Uterus (tissue), 4 donors: ENCODE data around the gene KCND3. TPM values are rescaled to one million over a fixed set of nuclear protein-coding genes. Genes with fewer than 3 reads are reported as not detected.

Experiments
- DNase-seq, 2 donors: peaks; one replicate each; pipeline ENCODE4 v3.0.0-alpha.2; 2019 to 2020
- H3K27ac ChIP-seq, 2 donors: fragments of 200-600 bp; sonication (generic); 1 replicate in 1 of 2; 2 replicates in 1 of 2; pipeline ENCODE4 v1.5.1; 2016 to 2018
- H3K27me3 ChIP-seq, 2 donors: fragments of 200-600 bp; sonication (generic); one replicate each; pipeline ENCODE4 v1.5.1; 2018 to 2019; ENCODE audit warnings: control low read depth in 1 of 2
- H3K36me3 ChIP-seq, 2 donors: fragments of 200-600 bp; sonication (generic); one replicate each; pipeline ENCODE4 v1.5.1; 2019; ENCODE audit warnings: control low read depth in 1 of 2
- H3K4me1 ChIP-seq, 2 donors: fragments of 200-600 bp; sonication (generic); one replicate each; pipeline ENCODE4 v1.5.1; 2018 to 2019; ENCODE audit warnings: control low read depth in 1 of 2
- H3K4me3 ChIP-seq, 2 donors: fragments of 200-600 bp; sonication (generic); 1 replicate in 1 of 2; 2 replicates in 1 of 2; pipeline ENCODE4 v1.5.1; 2018 to 2019; ENCODE audit warnings: mild to moderate bottlenecking in 1 of 2
- H3K9me3 ChIP-seq, 2 donors: fragments of 200-600 bp; sonication (generic); one replicate each; pipeline ENCODE4 v1.5.1; 2019; ENCODE audit warnings: control low read depth in 1 of 2
- POLR2A ChIP-seq, 2 donors: fragments of 450-650 bp; IDR thresholded peaks; one replicate each; pipeline ENCODE4 v1.6.1; 2016; ENCODE audit warnings: antibody characterized with exemption in 2 of 2, mild to moderate bottlenecking in 1 of 2, moderate library complexity in 1 of 2
- intact Hi-C: fragments of 100-400 bp; cut with DNase I; formaldehyde crosslinking; loops from one replicate; pipeline ENCODE4 v1.15.1; 2023; ENCODE audit warnings: low total_unique reads
- total RNA-seq, 4 donors: library from RNA; depleted of rRNA in 3 of 4; stranded (reverse); fragments of >200 nt in 3 of 4; gene quantifications; one replicate each; pipeline versions ENCODE4 v1.1.0 to v1.2.4, GENCODE V29; 2014 to 2023
- TF ChIP-seq, protein P1 (sequence below), 4 experiments: fragments of 200-600 bp in 2 of 4; fragments of 450-650 bp in 2 of 4; sonication (generic) in 2 of 4; IDR thresholded peaks; one replicate each; pipeline ENCODE4 v1.5.1; 2016 to 2019; ENCODE audit warnings: antibody characterized with exemption in 4 of 4, mild to moderate bottlenecking in 2 of 4, moderate library complexity in 1 of 4
- donor health status: DM: yes; HTN: yes; CAD: no.

Gene KCND3
- total RNA-seq, 4 donors from 2014 or later: 5.0 to 13.5 (median 7.2) TPM

DNA sequence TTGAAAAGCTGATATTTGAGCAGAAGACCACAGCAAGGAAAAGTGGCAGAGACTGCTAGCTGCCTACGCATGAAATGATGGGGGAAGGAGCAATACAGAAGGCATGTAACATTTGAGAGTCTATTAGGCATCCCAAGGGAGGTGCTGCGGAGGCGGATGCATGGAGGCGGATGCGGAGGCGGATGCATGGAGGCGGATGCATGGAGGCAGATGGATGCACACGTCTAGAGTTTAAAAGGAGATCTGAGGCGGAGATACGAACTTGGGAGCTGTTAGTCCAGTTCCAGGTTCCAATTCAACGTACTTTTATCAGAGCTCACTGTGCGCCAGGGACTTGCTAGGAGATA lies 234.5 kb downstream of the KCND3 start:
- H3K27me3 ChIP-seq: no peaks in the 10 kb centered on the region
- H3K27ac ChIP-seq: peak overlapping the region; percentile 92 to 93
- H3K9me3 ChIP-seq: no peaks in the 10 kb centered on the region
- intact Hi-C loops: no loop called here
- DNase-seq: peak; percentile 47 to 57
- TF ChIP-seq POLR2A (IDR thresholded peaks at IDR 0.05): no peak
- TF ChIP-seq, protein P1, sequence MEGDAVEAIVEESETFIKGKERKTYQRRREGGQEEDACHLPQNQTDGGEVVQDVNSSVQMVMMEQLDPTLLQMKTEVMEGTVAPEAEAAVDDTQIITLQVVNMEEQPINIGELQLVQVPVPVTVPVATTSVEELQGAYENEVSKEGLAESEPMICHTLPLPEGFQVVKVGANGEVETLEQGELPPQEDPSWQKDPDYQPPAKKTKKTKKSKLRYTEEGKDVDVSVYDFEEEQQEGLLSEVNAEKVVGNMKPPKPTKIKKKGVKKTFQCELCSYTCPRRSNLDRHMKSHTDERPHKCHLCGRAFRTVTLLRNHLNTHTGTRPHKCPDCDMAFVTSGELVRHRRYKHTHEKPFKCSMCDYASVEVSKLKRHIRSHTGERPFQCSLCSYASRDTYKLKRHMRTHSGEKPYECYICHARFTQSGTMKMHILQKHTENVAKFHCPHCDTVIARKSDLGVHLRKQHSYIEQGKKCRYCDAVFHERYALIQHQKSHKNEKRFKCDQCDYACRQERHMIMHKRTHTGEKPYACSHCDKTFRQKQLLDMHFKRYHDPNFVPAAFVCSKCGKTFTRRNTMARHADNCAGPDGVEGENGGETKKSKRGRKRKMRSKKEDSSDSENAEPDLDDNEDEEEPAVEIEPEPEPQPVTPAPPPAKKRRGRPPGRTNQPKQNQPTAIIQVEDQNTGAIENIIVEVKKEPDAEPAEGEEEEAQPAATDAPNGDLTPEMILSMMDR (IDR thresholded peaks at IDR 0.05): no peak
- no peaks in the 10 kb centered on the region for H3K36me3 ChIP-seq
- no peaks in the 10 kb centered on the region for H3K4me1 ChIP-seq
- peak overlapping the region; percentile 75 to 89 for H3K4me3 ChIP-seq

DNA sequence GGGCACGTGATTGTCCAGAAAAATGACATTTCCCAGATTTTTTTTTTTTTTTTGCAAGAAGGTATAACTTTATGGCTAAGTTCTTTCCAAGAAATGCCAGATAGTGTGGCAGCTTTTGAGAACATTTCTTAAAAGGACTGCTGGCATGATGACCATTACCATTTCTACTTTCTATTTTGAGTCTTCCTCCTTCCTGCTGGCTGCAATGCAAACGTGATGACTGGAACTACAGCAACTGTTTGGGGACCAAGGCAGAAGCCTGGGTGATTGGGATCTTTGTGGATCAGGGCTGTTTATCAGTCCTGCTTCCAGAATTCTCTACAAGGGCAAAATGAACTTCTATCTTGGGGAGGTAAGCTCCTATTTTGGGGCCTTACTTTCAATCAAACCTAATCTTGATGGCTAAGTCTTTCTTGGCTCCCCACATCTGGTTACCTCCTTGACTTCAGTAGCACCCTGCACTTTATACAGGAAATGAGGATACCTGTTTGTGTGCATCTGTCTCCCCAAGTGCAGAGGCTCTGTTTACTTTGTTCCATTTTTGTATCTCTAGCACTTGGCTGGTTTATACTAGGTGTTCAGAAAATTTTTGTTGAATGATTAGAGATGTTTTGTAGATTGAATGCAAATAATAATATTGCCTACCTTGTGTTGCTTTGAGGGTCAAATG lies 237.4 kb downstream of the KCND3 start:
- H3K27me3 ChIP-seq: no peaks in the 10 kb centered on the region
- no peak for DNase-seq
- intact Hi-C loops: no loop called here
- no peak overlapping the region for H3K4me3 ChIP-seq
- no peaks in the 10 kb centered on the region for H3K9me3 ChIP-seq
- H3K4me1 ChIP-seq: no peaks in the 10 kb centered on the region
- no peak overlapping the region for H3K27ac ChIP-seq
- TF ChIP-seq POLR2A (IDR thresholded peaks at IDR 0.05): no peak
- TF ChIP-seq, protein P1 (IDR thresholded peaks at IDR 0.05): no peak
- H3K36me3 ChIP-seq: no peaks in the 10 kb centered on the region

DNA sequence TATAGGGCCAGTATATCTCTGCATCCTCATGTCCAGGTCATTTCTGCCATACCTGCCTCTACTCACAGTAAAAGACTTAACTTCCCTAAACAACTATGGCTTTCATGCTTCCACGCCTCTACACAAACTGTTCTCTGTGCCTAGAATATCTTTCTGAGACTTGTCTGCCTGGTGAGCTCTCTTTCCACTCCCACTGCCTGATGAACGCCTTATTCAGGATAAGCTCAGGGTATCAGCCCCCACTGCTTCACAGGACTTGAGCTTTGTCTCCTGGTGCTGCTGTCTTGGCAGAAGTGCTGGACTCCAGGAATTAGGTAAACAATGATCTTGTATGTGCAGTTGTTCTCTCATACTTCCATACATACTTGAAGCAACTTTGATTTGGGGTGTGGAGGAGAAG lies 238.6 kb downstream of the KCND3 start:
- Histone ChIP-seq H3K4me1 (no peaks in the 10 kb centered on the region), H3K9me3 (no peaks in the 10 kb centered on the region), H3K4me3 (no peak overlapping the region), H3K27ac (no peak overlapping the region), H3K36me3 (no peaks in the 10 kb centered on the region), H3K27me3 (no peaks in the 10 kb centered on the region)
- no peak for DNase-seq
- TF ChIP-seq POLR2A (IDR thresholded peaks at IDR 0.05): no peak
- TF ChIP-seq, protein P1 (IDR thresholded peaks at IDR 0.05): no peak
- intact Hi-C loops: no loop called here

DNA sequence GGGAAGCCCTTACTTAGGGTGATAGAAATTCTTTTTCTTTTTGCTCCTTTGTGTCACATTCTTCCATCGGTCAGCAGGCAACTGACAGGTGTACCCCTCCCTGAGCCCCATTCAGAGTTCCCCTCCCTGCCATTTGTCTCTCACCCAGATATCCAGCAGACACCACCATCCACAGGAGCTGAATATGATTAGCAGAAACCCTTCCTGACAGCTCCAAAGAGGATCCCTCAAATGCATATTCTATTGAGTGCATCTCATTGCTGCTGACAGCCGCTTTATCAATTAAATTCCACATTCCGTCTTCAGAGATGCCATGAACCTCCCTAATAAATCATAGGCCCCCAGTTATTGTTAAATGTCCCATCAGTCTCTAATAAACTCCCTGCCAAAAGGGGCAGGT lies 239.8 kb downstream of the KCND3 start:
- Histone ChIP-seq H3K4me1 (no peaks in the 10 kb centered on the region), H3K27ac (no peak overlapping the region), H3K4me3 (no peak overlapping the region), H3K27me3 (no peaks in the 10 kb centered on the region), H3K36me3 (no peaks in the 10 kb centered on the region), H3K9me3 (no peaks in the 10 kb centered on the region)
- DNase-seq: no peak
- intact Hi-C loops: no loop called here
- TF ChIP-seq, protein P1 (IDR thresholded peaks at IDR 0.05): no peak
- no peak for TF ChIP-seq POLR2A (IDR thresholded peaks at IDR 0.05)

DNA sequence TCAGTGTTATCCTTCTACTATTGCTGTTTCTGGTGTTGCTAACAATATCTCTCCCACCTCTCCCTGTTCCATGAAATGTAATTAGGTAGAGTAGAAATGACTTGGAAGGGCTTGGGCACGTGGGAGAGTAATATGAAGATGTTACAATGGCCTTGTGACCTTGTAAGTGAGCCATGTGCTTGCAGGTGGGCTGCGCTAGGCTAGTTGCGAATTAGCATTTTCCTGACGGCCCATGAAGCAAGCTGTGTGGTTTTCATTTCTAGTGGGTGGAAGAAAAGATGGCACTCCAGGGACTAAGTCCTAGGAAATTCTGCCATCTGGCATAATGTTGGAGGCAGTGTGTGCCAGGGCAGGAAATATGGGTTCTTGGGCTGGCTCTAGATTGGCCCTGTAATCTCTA lies 241.5 kb downstream of the KCND3 start:
- no peak overlapping the region for H3K27ac ChIP-seq
- H3K36me3 ChIP-seq: no peaks in the 10 kb centered on the region
- DNase-seq: no peak
- no peak overlapping the region for H3K4me3 ChIP-seq
- TF ChIP-seq, protein P1 (IDR thresholded peaks at IDR 0.05): no peak
- no peak for TF ChIP-seq POLR2A (IDR thresholded peaks at IDR 0.05)
- H3K9me3 ChIP-seq: no peaks in the 10 kb centered on the region
- intact Hi-C loops: no loop called here
- H3K27me3 ChIP-seq: no peaks in the 10 kb centered on the region
- no peaks in the 10 kb centered on the region for H3K4me1 ChIP-seq
